ENCODE results near the gene PRPH2.

Gene PRPH2, protein sequence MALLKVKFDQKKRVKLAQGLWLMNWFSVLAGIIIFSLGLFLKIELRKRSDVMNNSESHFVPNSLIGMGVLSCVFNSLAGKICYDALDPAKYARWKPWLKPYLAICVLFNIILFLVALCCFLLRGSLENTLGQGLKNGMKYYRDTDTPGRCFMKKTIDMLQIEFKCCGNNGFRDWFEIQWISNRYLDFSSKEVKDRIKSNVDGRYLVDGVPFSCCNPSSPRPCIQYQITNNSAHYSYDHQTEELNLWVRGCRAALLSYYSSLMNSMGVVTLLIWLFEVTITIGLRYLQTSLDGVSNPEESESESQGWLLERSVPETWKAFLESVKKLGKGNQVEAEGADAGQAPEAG

DNA sequence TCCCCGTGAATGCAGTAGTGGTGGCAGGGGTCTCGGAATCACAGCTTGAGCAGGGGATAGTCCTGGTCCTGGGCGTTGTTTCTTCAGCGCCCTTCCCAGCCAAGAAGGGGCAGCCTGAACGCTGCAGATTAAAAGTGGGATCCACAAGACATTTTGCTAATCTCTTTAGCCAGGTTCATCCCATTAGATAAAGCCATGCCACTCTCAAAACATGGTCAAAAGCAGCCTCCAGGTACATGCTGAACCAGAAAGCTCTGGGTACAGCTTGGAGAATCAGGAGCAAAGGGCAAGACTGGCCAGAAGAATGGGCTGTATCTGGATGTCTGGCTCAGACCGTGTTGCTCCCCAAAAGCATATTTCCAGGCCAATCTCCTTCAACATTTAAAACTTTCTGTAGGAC, at the start of gene PRPH2:
Gene PRPH2, minus strand, starts transcription at position 101 of the 400 bp plus-strand sequence. CDS start 263 bp downstream, outside the sequence.
- Histone ChIP-seq H3K9me3 (ENCODE audit: control insufficient read depth, insufficient read depth, low read depth, low read length) (no peaks in the 10 kb centered on the region), H3K27ac (ENCODE audit: low read depth, low read length) (no peak within 1 kb of the TSS), H3K4me1 (ENCODE audit: control insufficient read depth, insufficient read depth, low read length) (peaks cover 7% of the 10 kb centered on the region; the same call in 1 of the 2 replicates), H3K9ac (ENCODE audit: low read length) (no peak within 1 kb of the TSS), H3K27me3 (ENCODE audit: control insufficient read depth, insufficient read depth, low read length) (no peaks in the 10 kb centered on the region), H3K4me3 (ENCODE audit: low read depth, low read length) (no peak within 1 kb of the TSS), H3K36me3 (ENCODE audit: control insufficient read depth, insufficient read depth, low read length) (no peaks in the 10 kb centered on the region)

DNA sequence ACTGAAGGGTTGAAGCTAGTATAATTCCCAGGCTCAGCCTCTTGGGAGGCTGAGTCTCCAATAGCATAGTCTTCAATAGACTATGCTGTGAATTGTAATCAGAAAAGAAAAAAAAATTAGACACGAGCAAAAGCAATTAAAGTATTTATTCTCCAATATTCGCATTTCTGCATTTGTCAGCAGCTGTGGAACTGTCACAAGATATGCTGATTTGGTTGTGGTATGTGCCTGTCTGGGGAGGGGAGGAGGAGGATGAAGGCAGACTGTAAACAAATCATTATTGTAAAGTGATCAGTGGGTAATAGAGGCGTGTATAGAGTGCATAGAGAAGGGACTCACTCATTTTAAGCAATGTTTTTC, 49.3 kb upstream of the PRPH2 start:
- peaks cover 20% of the 10 kb centered on the region for H3K4me1 ChIP-seq (ENCODE audit: control insufficient read depth, insufficient read depth, low read length)
- no peaks in the 10 kb centered on the region for H3K9me3 ChIP-seq (ENCODE audit: control insufficient read depth, insufficient read depth, low read depth, low read length)
- H3K27me3 ChIP-seq (ENCODE audit: control insufficient read depth, insufficient read depth, low read length), result no peaks in the 10 kb centered on the region
- no peak overlapping the region for H3K9ac ChIP-seq (ENCODE audit: low read length)
- no peaks in the 10 kb centered on the region for H3K36me3 ChIP-seq (ENCODE audit: control insufficient read depth, insufficient read depth, low read length)
- no peak overlapping the region for H3K27ac ChIP-seq (ENCODE audit: low read depth, low read length)
- peak overlapping the region; percentile 22 for H3K4me3 ChIP-seq (ENCODE audit: low read depth, low read length)

DNA sequence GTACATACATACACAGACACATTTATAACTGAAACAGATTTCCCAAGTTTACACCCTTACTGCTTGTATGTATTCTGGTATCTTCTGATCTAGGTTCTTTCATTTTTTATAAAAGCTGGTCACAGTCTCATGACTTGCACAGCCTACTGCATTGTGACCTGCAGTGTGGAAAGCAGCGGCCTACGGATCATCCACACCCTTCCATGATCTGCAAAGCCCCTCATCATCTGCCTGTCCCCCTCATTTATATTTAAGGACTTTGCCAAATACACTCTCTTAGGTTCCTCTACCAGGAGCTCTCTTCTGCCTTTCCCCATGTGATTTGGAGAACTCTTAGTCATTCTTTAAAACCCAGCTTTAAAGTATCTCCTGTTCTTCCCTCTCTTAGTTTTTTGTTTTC, 47.4 kb upstream of the PRPH2 start:
- H3K4me3 ChIP-seq (ENCODE audit: low read depth, low read length), result no peak overlapping the region
- peaks cover 20% of the 10 kb centered on the region for H3K4me1 ChIP-seq (ENCODE audit: control insufficient read depth, insufficient read depth, low read length)
- no peaks in the 10 kb centered on the region for H3K27me3 ChIP-seq (ENCODE audit: control insufficient read depth, insufficient read depth, low read length)
- H3K9me3 ChIP-seq (ENCODE audit: control insufficient read depth, insufficient read depth, low read depth, low read length), result no peaks in the 10 kb centered on the region
- H3K27ac ChIP-seq (ENCODE audit: low read depth, low read length), result no peak overlapping the region
- H3K36me3 ChIP-seq (ENCODE audit: control insufficient read depth, insufficient read depth, low read length), result no peaks in the 10 kb centered on the region
- no peak overlapping the region for H3K9ac ChIP-seq (ENCODE audit: low read length)

DNA sequence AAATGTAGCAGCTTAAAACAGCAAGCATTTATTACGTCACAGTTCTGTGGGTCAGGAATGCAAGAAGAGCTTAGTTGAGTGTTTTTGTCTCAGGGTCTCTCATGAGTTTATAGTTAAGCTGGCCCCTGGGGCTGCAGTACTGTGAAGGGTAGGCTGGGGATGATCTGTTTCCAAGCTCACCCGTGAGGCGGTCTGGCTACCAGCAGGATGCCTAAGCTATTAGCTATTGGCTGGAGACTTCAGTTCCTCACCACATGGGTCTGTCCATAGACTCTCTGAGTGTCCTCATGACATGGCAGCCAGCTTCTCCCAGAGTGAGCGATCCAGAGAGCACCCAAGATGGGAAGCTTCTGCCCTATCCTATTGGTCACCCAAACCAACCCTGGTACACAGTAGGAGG, 46.7 kb upstream of the PRPH2 start:
- Histone ChIP-seq H3K36me3 (ENCODE audit: control insufficient read depth, insufficient read depth, low read length) (no peaks in the 10 kb centered on the region), H3K4me3 (ENCODE audit: low read depth, low read length) (no peak overlapping the region), H3K27me3 (ENCODE audit: control insufficient read depth, insufficient read depth, low read length) (no peaks in the 10 kb centered on the region), H3K9ac (ENCODE audit: low read length) (no peak overlapping the region), H3K27ac (ENCODE audit: low read depth, low read length) (no peak overlapping the region), H3K4me1 (ENCODE audit: control insufficient read depth, insufficient read depth, low read length) (peaks cover 20% of the 10 kb centered on the region), H3K9me3 (ENCODE audit: control insufficient read depth, insufficient read depth, low read depth, low read length) (no peaks in the 10 kb centered on the region)

DNA sequence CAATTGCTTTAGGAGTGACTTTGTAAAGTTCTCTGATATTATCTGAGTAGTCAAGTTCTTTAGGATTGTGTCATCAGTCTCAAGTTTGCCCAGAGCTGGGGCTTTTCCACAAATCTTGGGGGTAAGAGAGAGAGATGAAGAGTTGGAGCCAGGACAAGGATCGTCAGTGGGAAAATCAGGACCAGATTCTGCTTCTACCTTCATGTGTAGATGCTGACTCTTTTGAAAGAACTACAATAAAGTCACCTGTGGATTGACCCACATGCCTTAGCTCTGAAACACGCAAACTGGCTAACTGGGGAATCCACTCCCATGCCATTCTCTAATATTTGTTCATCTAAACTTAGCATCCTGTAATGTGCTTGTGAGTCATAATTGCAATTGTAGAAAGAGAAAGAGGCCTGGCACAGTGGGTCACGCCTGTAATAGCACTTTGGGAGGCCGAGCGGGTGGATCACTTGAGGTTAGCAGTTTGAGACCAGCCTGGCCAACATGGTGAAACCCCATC, 43.8 kb upstream of the PRPH2 start:
- no peaks in the 10 kb centered on the region for H3K27me3 ChIP-seq (ENCODE audit: control insufficient read depth, insufficient read depth, low read length)
- no peak overlapping the region for H3K27ac ChIP-seq (ENCODE audit: low read depth, low read length)
- H3K36me3 ChIP-seq (ENCODE audit: control insufficient read depth, insufficient read depth, low read length), result no peaks in the 10 kb centered on the region
- peaks cover 11% of the 10 kb centered on the region for H3K4me1 ChIP-seq (ENCODE audit: control insufficient read depth, insufficient read depth, low read length)
- H3K9me3 ChIP-seq (ENCODE audit: control insufficient read depth, insufficient read depth, low read depth, low read length), result no peaks in the 10 kb centered on the region
- H3K4me3 ChIP-seq (ENCODE audit: low read depth, low read length), result no peak overlapping the region
- no peak overlapping the region for H3K9ac ChIP-seq (ENCODE audit: low read length)

DNA sequence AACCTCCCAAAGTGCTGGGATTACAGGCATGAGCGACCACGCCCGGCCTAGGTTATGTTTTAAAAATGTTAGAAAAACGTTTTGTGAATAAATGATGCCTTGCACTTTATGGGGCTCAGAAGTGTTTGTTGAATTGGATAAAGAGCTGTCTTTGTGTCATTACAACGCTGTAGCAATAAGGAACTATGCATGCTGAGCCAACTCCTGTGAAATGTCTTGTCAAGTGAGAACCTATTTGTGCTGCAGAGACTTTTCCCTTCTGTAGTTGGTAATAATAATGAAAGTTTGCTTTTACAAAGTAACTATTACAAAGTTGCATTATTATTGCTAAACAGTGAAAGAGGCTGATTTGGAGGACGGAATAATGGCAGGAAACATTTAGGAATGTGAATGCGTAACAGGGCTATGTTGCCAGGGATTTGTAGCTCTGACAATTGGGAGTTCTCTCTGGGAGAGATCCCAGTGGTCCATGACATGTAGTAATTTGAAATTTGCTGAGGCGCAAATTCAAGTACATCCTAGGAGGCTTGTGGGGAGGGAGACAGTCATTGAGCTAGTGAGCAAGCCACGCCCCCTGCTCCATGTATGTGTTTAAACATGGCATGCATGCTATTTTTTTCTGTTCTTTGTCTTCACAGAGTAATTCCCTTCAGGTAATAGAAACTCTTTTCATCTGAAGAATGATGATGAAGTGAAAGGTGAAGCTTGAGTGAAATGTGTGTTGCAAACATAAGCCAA, 42.7 kb upstream of the PRPH2 start:
- H3K36me3 ChIP-seq (ENCODE audit: control insufficient read depth, insufficient read depth, low read length), result no peaks in the 10 kb centered on the region
- peaks cover 5% of the 10 kb centered on the region for H3K4me1 ChIP-seq (ENCODE audit: control insufficient read depth, insufficient read depth, low read length)
- no peaks in the 10 kb centered on the region for H3K9me3 ChIP-seq (ENCODE audit: control insufficient read depth, insufficient read depth, low read depth, low read length)
- H3K27ac ChIP-seq (ENCODE audit: low read depth, low read length), result no peak overlapping the region
- no peaks in the 10 kb centered on the region for H3K27me3 ChIP-seq (ENCODE audit: control insufficient read depth, insufficient read depth, low read length)
- H3K9ac ChIP-seq (ENCODE audit: low read length), result no peak overlapping the region
- H3K4me3 ChIP-seq (ENCODE audit: low read depth, low read length), result no peak overlapping the region

DNA sequence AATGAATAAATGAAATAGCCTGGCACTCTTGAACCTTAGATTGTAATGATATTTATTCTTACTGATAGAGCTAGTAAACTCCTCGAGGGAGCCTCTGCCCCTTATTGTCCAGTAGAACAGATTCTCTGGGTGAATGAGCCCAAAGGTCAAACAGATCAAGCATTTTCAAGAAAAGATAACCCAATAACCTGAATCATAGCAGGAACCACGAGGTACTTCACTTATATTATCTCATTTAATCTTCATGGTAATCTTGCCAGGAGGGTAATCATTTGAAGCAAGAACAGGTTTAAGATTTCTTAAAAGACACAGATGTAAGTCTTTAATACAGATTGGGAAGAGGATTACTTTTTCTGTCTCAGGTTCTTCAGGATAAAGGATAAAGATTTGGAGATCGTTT, 40.6 kb upstream of the PRPH2 start:
- peaks cover 5% of the 10 kb centered on the region; the same call in 1 of the 2 replicates for H3K36me3 ChIP-seq (ENCODE audit: control insufficient read depth, insufficient read depth, low read length)
- H3K9me3 ChIP-seq (ENCODE audit: control insufficient read depth, insufficient read depth, low read depth, low read length), result no peaks in the 10 kb centered on the region
- H3K4me3 ChIP-seq (ENCODE audit: low read depth, low read length), result no peak overlapping the region
- no peaks in the 10 kb centered on the region for H3K27me3 ChIP-seq (ENCODE audit: control insufficient read depth, insufficient read depth, low read length)
- H3K4me1 ChIP-seq (ENCODE audit: control insufficient read depth, insufficient read depth, low read length), result peaks cover 16% of the 10 kb centered on the region
- H3K27ac ChIP-seq (ENCODE audit: low read depth, low read length), result no peak overlapping the region
- H3K9ac ChIP-seq (ENCODE audit: low read length), result no peak overlapping the region

DNA sequence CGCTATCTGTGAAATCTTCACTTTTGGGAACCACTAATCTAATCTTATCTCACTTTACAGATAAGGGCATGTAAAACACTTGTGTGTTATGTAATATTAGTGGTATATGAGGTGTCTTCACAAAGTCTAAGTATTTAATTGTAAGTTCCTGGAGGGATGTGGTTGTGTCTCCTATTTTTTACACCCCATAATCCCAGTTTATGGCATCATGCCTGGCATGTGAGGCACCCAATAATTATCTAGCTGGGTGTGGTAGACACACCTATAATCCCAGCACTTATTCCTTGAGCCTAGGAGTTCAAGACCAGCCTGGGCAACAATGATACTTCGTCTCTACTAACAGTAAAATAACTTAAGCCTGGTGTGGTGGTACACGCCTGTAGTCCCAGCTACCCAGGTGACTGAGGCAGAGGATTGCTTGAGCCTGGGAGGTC, 40.0 kb upstream of the PRPH2 start:
- no peak overlapping the region for H3K9ac ChIP-seq (ENCODE audit: low read length)
- peaks cover 5% of the 10 kb centered on the region; the same call in 1 of the 2 replicates for H3K36me3 ChIP-seq (ENCODE audit: control insufficient read depth, insufficient read depth, low read length)
- no peak overlapping the region for H3K27ac ChIP-seq (ENCODE audit: low read depth, low read length)
- H3K4me3 ChIP-seq (ENCODE audit: low read depth, low read length), result no peak overlapping the region
- peaks cover 21% of the 10 kb centered on the region for H3K4me1 ChIP-seq (ENCODE audit: control insufficient read depth, insufficient read depth, low read length)
- H3K27me3 ChIP-seq (ENCODE audit: control insufficient read depth, insufficient read depth, low read length), result no peaks in the 10 kb centered on the region
- H3K9me3 ChIP-seq (ENCODE audit: control insufficient read depth, insufficient read depth, low read depth, low read length), result no peaks in the 10 kb centered on the region

DNA sequence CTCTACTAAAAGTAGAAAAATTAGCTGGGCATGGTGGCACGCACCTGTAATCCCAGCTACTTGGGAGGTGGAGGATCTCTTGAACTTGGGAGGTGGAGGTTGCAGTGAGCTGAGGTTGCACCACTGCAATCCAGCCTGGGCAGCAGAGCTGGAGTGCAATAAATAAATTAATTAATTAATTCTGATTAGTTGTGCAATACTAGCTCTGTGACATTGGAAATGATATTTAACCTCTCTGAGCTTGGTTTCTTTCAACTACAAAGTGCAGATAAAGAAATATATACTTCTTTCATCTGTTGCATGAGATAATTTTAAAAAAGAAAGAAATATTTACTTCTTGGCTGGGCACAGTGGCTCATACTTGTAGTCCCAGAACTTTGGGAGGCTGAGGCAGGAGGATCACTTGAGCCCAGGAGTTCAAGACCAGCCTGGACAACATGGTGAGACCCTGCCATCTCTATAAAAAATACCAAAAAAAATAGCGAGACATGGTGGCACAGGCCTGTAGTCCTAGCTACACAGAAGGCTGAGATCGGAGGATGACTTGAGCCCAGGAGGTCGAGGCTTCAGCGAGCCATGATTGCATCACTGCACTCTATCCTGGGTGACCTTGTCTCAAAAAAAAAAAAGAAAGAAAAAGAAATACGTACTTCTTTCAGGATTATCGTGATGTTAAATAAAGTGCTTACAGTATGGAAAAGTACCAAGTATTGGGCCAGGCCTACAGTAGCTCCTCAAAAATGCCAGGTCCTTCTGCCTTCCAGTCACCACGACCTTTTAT, 39.1 kb upstream of the PRPH2 start:
- Histone ChIP-seq H3K4me1 (ENCODE audit: control insufficient read depth, insufficient read depth, low read length) (peaks cover 26% of the 10 kb centered on the region), H3K9me3 (ENCODE audit: control insufficient read depth, insufficient read depth, low read depth, low read length) (no peaks in the 10 kb centered on the region), H3K36me3 (ENCODE audit: control insufficient read depth, insufficient read depth, low read length) (peaks cover 5% of the 10 kb centered on the region; the same call in 1 of the 2 replicates), H3K27me3 (ENCODE audit: control insufficient read depth, insufficient read depth, low read length) (no peaks in the 10 kb centered on the region), H3K27ac (ENCODE audit: low read depth, low read length) (no peak overlapping the region), H3K4me3 (ENCODE audit: low read depth, low read length) (no peak overlapping the region), H3K9ac (ENCODE audit: low read length) (no peak overlapping the region)

DNA sequence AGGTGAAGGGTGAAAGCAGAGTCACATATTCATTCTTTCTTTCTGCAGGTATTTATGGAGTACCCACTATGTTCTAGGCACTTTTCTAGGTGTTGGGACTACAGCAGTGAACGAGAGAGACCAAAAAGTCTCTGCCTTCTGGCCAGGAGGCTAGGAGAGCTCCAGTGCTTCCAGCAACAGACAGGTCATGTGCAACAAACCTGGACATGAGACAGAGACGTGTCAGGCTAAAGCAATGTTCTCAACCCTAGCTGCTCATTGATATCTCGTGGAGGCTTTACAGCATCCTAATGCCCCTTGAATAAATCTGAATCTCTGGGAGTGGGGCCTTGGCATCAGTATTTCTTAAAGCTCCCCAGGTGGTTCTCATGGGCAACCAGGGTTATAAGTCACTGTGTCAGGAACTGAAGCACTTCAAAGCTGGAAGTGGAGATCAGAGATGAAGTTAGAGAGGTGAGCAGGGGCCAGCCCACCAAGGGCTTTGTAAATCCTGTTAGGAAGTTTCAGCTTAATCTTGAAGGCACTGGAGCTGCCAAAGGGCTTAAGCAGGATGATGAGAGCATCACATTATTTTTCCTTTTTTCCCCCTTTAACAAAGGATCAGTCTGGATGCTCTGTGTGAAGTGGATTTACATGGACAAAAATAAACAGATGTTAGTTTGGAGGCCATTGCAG, 36.5 kb upstream of the PRPH2 start:
- H3K4me1 ChIP-seq (ENCODE audit: control insufficient read depth, insufficient read depth, low read length), result peaks cover 41% of the 10 kb centered on the region

More for the DNA sequence above, 36.5 kb upstream of the PRPH2 start:
- Histone ChIP-seq H3K9ac (ENCODE audit: low read length) (no peak overlapping the region), H3K9me3 (ENCODE audit: control insufficient read depth, insufficient read depth, low read depth, low read length) (no peaks in the 10 kb centered on the region), H3K4me3 (ENCODE audit: low read depth, low read length) (no peak overlapping the region), H3K27ac (ENCODE audit: low read depth, low read length) (no peak overlapping the region), H3K36me3 (ENCODE audit: control insufficient read depth, insufficient read depth, low read length) (peaks cover 5% of the 10 kb centered on the region; the same call in 1 of the 2 replicates), H3K27me3 (ENCODE audit: control insufficient read depth, insufficient read depth, low read length) (no peaks in the 10 kb centered on the region)

All from HUES6 (cell line).